CD1c-positive myeloid dendritic cell (primary cell): ENCODE results near the gene EIF4B.
A peak's percentile ranks its signal among the peaks of the same experiment; 100 is the strongest.

Experiments used
- DNase-seq: peaks from one replicate; pipeline ENCODE4 v3.0.0-alpha.2; 2016; ENCODE audit errors: extremely low spot score

EIF4B gene

GRCh38 chr12:53044896-53045695 is 38.8 kb downstream of the EIF4B start:
- DNase-seq = no peak

GRCh38 chr12:53045696-53046045 is 39.4 kb downstream of the EIF4B start:
- no peak for DNase-seq

GRCh38 chr12:53046655-53047220 is 40.5 kb downstream of the EIF4B start:
- DNase-seq = peak; percentile 68

- peak; percentile 74 for DNase-seq
These were observed 41.2 kb downstream of the EIF4B start for GRCh38 chr12:53047221-53048032.

- no peak for DNase-seq
These were observed 42.0 kb downstream of the EIF4B start for GRCh38 chr12:53048033-53048779.

GRCh38 chr12:53048780-53049401 is 42.6 kb downstream of the EIF4B start:
- no peak for DNase-seq

GRCh38 chr12:53049571-53050318 is 43.5 kb downstream of the EIF4B start, which contains the start of gene TNS2:
TNS2 (plus strand) TSS chr12:53050065; CDS start chr12:53050186, 121 bp downstream.
- DNase-seq = peak; percentile 12

GRCh38 chr12:53050426-53051057 is 44.3 kb downstream of the EIF4B start:
- DNase-seq = no peak

GRCh38 chr12:53051058-53051880 is 45.0 kb downstream of the EIF4B start:
- peak; percentile 12 for DNase-seq

- DNase-seq = no peak
These were observed 45.7 kb downstream of the EIF4B start for GRCh38 chr12:53051881-53052412.

GRCh38 chr12:53052419-53053217 is 46.4 kb downstream of the EIF4B start:
- no peak for DNase-seq

- DNase-seq = peak; percentile 43
These were observed 47.2 kb downstream of the EIF4B start for GRCh38 chr12:53053218-53054111.

- peak; percentile 94 for DNase-seq
These were observed 48.0 kb downstream of the EIF4B start for GRCh38 chr12:53054112-53054878.

GRCh38 chr12:53055471-53056266 is 49.4 kb downstream of the EIF4B start:
- DNase-seq = no peak

GRCh38 chr12:53056296-53056695 is 50.0 kb downstream of the EIF4B start:
- no peak for DNase-seq

- no peak for DNase-seq
These were observed 50.6 kb downstream of the EIF4B start for GRCh38 chr12:53056901-53057300.
